WI38 (cell line): ENCODE measurements around the gene LOXL1.

Experiments used
- H3K4me3 ChIP-seq: 2 replicates; pipeline ENCODE4 v1.5.1; 2011; ENCODE audit warnings: low read depth, mild to moderate bottlenecking, control low read depth, low read length
- CTCF ChIP-seq: IDR thresholded peaks from 2 replicates; pipeline ENCODE4 v1.5.1; 2012; ENCODE audit warnings: low read depth, mild to moderate bottlenecking, control low read depth, low read length

Gene LOXL1

GRCh38 chr15:73886717-73887345, 39.4 kb upstream of the LOXL1 start:
- no peak for TF ChIP-seq CTCF
- no peak overlapping the region for H3K4me3 ChIP-seq

GRCh38 chr15:73887481-73887880, 38.8 kb upstream of the LOXL1 start:
- no peak for TF ChIP-seq CTCF
- no peak overlapping the region for H3K4me3 ChIP-seq

GRCh38 chr15:73888224-73889041, 37.8 kb upstream of the LOXL1 start:
- no peak for TF ChIP-seq CTCF
- no peak overlapping the region for H3K4me3 ChIP-seq

GRCh38 chr15:73889053-73889761, 37.1 kb upstream of the LOXL1 start:
- H3K4me3 ChIP-seq = no peak overlapping the region
- no peak for TF ChIP-seq CTCF

- TF ChIP-seq CTCF = no peak
- no peak overlapping the region for H3K4me3 ChIP-seq
These were observed 36.5 kb upstream of the LOXL1 start for GRCh38 chr15:73889762-73890124.

- H3K4me3 ChIP-seq = no peak overlapping the region
- no peak for TF ChIP-seq CTCF
These were observed 34.6 kb upstream of the LOXL1 start for GRCh38 chr15:73891328-73892315.
